Stimulated activated naive CD8-positive, alpha-beta T cell treated with anti-CD3 and anti-CD28 coated beads, Interleukin-15, amount 100 ng/mL, for 72 hours (primary cell): ENCODE data around the gene CECR2.
"Not testable (repeated sequence)": the region's sequence is repeated elsewhere in the genome, so short reads cannot be mapped to it uniquely, and the experiment has no call there.

Experiments
- ATAC-seq: fragments of 150-1000 bp; cut with Tn5 transposase; 2 replicates; pipeline ENCODE4 v1.10.0; 2021; ENCODE audit warnings: mild to moderate bottlenecking, moderate library complexity
- DNase-seq, 2 donors: peaks; one replicate each; pipeline ENCODE4 v3.0.0; 2021 to 2022
- H3K27ac Mint-ChIP-seq, 2 donors: one replicate each; pipeline ENCODE4 v1.8.0; 2022; ENCODE audit warnings: mild to moderate bottlenecking in 2 of 2, mixed read lengths in 2 of 2, moderate library complexity in 2 of 2
- H3K27me3 Mint-ChIP-seq: one replicate; pipeline ENCODE4 v1.8.0; 2022; ENCODE audit warnings: mixed read lengths
- H3K4me1 Mint-ChIP-seq: one replicate; pipeline ENCODE4 v1.8.0; 2022; ENCODE audit warnings: mild to moderate bottlenecking, mixed read lengths
- H3K4me3 Mint-ChIP-seq, 2 donors: one replicate each; pipeline ENCODE4 v1.8.0; 2022; ENCODE audit warnings: mild to moderate bottlenecking in 2 of 2, mixed read lengths in 2 of 2, moderate library complexity in 1 of 2
- H3K9me3 Mint-ChIP-seq, 2 donors: one replicate each; pipeline ENCODE4 v1.8.0; 2022; ENCODE audit warnings: mixed read lengths in 2 of 2

The CECR2 gene

DNA sequence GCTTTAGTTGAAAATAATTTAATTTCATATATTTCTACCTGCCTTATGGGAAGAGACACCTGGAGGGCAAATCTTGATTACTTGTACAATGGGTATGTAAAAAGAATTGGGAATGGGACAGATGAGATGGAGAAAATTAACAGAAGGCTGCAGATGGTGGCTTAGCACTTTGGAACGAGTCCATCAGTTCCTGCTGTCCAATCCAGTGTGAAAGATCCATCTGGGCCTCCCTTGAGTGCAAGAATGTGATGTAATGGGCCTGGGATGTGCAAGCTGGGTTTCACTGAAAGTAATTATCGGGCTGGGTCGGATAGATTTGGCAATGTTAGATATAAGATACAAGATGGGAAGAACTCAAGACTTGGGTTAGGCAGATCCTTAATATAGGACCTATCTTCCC lies 42.0 kb downstream of the CECR2 start:
- Mint-ChIP-seq H3K9me3 (no peaks in the 10 kb centered on the region), H3K27me3 (no peaks in the 10 kb centered on the region), H3K4me1 (no peaks in the 10 kb centered on the region), H3K4me3 (no peak overlapping the region), H3K27ac (no peak overlapping the region)
- DNase-seq (no peak), ATAC-seq (no peak)

DNA sequence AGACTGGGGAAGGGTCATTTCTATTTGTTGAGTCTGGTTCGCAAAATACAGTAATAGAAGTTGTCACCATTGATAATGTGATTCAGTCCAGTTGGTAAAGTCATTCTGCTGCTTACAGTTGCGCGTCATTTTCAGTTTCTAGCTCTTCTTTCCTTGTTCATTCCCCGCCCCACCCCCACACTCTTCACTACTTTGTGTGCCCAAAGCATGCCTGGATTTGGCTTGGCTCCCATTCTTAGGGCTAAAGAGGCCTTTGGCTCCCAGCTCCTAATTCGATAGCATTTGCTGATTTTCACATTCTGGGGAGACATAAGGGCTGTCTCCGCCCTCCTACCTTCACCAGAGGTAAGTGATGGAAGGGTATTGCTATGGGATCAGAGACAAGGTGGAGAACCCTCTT lies 43.0 kb downstream of the CECR2 start:
- no peak for DNase-seq
- ATAC-seq: no peak
- Mint-ChIP-seq H3K27ac (no peak overlapping the region), H3K9me3 (no peaks in the 10 kb centered on the region), H3K27me3 (no peaks in the 10 kb centered on the region), H3K4me3 (no peak overlapping the region), H3K4me1 (no peaks in the 10 kb centered on the region)

DNA sequence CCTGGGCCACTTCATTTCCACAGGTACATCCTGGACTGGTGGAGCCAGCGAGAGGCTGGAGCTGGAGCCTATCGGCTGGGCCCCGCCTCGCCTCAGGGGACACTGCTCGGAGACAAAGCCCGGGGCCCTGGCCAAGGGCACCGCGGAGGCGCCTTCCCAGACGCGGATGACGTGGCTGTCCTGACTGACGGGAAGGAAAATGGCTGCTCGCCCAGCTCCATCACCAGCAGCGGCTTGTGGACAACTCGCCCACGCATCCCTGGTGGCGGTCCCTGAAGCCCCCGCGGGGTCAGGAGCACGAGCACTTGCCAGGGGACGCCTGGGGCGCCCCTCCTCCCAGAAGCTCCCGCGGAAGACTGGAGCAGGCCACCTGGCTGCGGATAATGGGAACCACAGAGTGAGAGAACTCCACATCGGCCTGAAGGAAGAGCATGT lies 49.6 kb downstream of the CECR2 start:
- Mint-ChIP-seq H3K27ac (no peak overlapping the region), H3K4me1 (no peaks in the 10 kb centered on the region), H3K27me3 (no peaks in the 10 kb centered on the region), H3K4me3 (no peak overlapping the region), H3K9me3 (no peaks in the 10 kb centered on the region)
- DNase-seq (no peak), ATAC-seq (no peak)

DNA sequence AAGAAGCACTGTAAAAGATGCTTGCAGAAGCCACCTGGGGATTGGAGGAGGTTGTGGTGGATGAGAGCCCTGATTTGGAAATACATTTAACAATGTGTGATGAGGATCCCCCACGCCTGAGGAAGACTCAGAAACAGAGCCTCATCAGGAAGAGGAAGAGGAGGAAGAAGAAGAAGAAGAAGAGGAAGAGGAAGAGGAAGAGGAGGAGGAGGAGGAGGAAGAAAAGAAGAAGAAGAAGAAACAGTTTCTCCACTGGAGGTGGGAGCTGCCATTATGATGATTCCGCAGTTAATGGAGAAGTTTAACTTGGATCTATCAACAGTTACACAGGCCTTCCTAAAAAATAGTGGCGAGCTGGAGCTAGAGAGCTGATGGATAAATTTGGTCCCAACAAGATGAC lies 50.1 kb downstream of the CECR2 start:
- no peak for DNase-seq
- ATAC-seq: no peak
- Mint-ChIP-seq H3K4me3 (no peak overlapping the region), H3K27me3 (no peaks in the 10 kb centered on the region), H3K9me3 (no peaks in the 10 kb centered on the region), H3K4me1 (no peaks in the 10 kb centered on the region), H3K27ac (no peak overlapping the region)

DNA sequence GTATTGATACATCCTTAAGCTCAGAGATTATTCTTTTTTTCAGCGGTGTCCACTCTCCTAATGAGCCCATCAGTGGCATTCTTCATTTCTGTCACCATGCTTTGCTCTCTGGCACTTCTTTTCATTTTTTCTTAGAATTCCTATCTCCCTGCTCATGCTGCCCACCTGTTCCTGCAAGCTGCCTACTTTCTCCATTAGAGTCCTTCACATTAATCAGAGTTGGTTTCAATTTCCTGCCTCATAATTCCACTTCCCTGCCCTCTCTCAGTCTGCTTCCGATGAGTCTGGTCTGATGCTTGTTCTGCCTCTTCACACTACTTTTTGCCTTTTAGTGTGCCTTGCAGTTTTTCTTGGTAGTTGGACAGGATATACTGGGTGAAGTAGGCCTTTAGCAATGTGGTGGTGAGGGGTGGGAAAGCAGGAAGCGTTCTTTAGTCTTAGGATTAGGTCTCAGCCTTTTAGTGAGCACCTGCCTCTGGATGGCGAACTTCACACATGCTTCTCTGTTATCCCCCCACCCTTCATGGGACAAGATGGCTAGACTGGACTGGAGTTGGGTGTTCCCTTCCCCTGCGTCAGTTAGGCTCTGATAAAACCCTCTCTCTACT lies 53.6 kb downstream of the CECR2 start:
- Mint-ChIP-seq H3K9me3 (no peaks in the 10 kb centered on the region), H3K27ac (no peak overlapping the region), H3K27me3 (peaks cover 2% of the 10 kb centered on the region), H3K4me3 (no peak overlapping the region), H3K4me1 (no peaks in the 10 kb centered on the region)
- ATAC-seq (no peak), DNase-seq (no peak)

DNA sequence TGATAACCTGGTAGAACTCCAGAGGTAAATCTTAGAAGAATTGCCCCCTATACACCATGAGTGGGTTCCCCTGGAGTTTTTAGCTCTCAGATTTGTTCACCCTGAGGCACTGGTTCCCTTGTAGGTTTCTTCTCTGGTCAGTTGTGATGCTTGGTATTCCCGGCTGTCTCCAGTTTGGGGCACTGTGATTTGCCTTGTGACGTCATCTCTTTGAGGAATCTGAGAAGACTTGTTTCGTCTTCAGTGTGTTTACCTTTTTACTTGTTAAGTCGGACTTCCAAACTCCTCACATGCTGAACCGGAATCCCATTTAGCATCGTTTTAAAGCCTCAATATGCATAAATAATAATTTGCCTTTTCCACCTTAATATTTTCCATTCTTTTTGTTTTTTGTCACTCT lies 54.4 kb downstream of the CECR2 start:
- no peak for ATAC-seq
- Mint-ChIP-seq H3K27ac (no peak overlapping the region), H3K27me3 (peaks cover 8% of the 10 kb centered on the region), H3K4me3 (no peak overlapping the region), H3K4me1 (no peaks in the 10 kb centered on the region), H3K9me3 (no peaks in the 10 kb centered on the region)
- no peak for DNase-seq

DNA sequence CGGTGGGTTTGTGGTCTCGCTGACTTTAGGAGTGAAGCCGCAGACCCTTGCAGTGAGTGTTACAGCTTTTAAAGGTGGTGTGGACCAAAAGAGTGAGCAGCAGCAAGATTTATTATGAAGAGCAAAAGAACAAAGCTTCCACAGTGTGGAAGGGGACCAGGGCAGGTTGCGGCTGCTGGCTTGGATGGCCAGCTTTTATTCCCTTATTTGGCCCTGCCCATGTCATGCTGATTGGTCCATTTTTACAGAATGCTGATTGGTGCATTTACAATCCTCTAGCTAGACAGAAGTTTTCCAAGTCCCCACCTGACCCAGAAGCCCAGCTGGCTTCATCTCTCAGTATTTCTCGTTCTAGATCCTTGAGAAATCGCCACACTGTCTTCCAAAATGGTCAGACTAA lies 58.3 kb downstream of the CECR2 start:
- H3K27ac Mint-ChIP-seq, H3K9me3 Mint-ChIP-seq, H3K4me1 Mint-ChIP-seq, H3K4me3 Mint-ChIP-seq, DNase-seq, ATAC-seq: not testable (repeated sequence)
- peaks cover 19% of the 10 kb centered on the region for H3K27me3 Mint-ChIP-seq

DNA sequence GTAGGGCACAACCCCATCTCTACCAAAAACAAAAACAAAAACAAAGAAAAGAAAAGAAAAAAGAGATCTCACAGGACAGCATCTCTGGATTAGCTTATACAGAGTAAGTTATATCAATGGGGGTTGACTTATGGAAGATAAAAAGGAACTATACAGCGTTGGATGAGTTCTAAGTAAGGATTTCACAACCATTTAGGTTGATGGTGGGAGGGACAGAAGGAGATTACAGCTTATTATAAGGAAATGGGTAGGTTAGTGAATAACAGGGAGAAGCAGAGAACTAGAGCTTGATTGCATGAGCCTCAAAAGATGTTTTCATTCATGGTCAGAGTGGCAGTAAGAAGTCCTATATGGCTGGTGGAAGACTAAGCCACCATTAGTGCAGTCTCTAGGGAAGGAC lies 60.3 kb downstream of the CECR2 start:
- H3K4me1 Mint-ChIP-seq: no peaks in the 10 kb centered on the region
- DNase-seq: no peak
- H3K27me3 Mint-ChIP-seq: peaks cover 22% of the 10 kb centered on the region
- no peak overlapping the region for H3K4me3 Mint-ChIP-seq
- no peaks in the 10 kb centered on the region for H3K9me3 Mint-ChIP-seq
- no peak overlapping the region for H3K27ac Mint-ChIP-seq
- ATAC-seq: no peak

DNA sequence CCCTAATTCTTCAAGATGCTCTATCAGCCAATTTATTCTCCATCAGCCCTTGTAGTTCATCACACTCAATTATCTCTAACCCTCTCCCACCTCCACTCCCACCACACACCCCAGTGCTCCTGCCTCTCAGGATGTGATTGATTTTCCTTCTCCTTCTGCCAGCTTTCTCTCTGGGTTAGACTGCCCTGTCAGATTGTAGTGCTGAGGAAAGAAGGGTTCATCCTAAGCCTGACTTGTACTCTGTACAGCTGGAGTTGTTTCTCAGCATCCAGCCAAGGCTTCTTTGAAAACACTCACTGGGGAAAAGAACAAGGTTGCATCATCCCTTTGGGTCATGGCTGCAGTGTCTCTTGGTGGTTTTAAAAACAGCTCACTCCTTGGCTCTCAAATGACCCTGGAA lies 61.2 kb downstream of the CECR2 start:
- no peak overlapping the region for H3K4me3 Mint-ChIP-seq
- peak overlapping the region; percentile 5 to 36 for H3K27ac Mint-ChIP-seq
- DNase-seq (no peak), ATAC-seq (no peak)
- peaks cover 30% of the 10 kb centered on the region for H3K27me3 Mint-ChIP-seq
- H3K4me1 Mint-ChIP-seq: no peaks in the 10 kb centered on the region
- no peaks in the 10 kb centered on the region for H3K9me3 Mint-ChIP-seq

DNA sequence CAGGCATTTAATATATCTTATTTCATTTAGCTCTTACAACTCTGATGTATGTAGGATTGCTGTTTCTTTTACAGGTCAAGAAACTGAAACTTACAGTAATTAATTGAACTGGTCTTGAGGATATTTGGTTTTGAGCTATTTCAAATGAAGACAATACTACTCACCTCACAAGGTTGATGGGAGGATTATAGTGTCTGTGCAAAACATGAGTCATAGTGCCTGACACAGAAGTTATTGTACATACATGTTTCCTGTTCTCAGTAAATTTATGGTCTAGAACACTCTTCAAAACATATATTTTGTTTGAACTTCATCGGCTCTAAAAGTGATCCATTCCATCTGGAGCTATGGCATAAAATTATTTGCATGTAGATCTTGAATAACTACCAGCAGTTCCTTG lies 61.9 kb downstream of the CECR2 start:
- H3K9me3 Mint-ChIP-seq: no peaks in the 10 kb centered on the region
- no peak for ATAC-seq
- DNase-seq: no peak

DNA sequence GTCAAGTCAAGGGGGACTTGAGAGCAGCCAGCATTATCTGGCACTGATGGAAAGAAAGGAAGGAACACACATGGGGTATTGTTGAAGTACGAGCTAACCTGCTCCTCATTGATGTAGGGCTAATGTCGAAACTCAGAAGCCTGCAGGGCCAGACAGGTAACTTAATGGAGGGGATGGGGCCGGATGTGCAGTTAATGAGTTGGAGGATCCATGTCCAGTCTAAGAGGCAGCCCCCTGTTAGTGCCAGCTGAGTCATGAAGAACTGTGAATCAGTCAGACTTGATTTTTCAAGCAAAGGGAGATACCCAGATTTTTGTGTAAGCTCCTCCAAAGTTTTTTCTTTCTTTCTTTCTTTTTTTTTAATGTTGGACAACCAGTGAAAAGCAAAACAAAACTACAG lies 65.6 kb downstream of the CECR2 start:
- no peak for ATAC-seq
- Mint-ChIP-seq H3K9me3 (no peaks in the 10 kb centered on the region), H3K27me3 (peaks cover 28% of the 10 kb centered on the region), H3K4me1 (peaks cover 7% of the 10 kb centered on the region), H3K27ac (no peak overlapping the region), H3K4me3 (no peak overlapping the region)
- no peak for DNase-seq

More for the DNA sequence above, 61.9 kb downstream of the CECR2 start:
- Mint-ChIP-seq H3K4me3 (no peak overlapping the region), H3K27ac (no peak overlapping the region), H3K27me3 (peaks cover 31% of the 10 kb centered on the region), H3K4me1 (no peaks in the 10 kb centered on the region)

DNA sequence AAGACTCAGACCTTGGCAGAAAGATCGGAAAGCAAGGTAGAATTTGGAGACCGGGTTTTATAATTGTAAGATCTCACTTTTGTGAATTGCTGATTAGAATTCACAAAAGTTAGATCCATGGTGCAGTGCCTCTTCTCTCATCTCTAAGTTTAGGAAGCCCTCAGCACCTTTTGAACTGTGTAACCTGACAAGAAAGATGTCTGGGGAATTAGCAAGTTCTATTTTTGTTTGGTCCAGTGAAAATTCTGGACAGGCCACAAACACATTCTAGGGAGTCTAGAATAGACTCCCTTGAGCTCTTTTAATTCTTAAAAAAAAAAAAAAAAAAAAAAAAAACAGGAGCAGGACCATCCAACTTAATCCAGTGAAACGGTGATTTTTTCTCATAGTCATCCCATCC lies 66.1 kb downstream of the CECR2 start:
- peaks cover 7% of the 10 kb centered on the region for H3K4me1 Mint-ChIP-seq
- DNase-seq (no peak), ATAC-seq (no peak)
- H3K27ac Mint-ChIP-seq: no peak overlapping the region
- H3K4me3 Mint-ChIP-seq: no peak overlapping the region
- H3K27me3 Mint-ChIP-seq: peaks cover 28% of the 10 kb centered on the region
- no peaks in the 10 kb centered on the region for H3K9me3 Mint-ChIP-seq

DNA sequence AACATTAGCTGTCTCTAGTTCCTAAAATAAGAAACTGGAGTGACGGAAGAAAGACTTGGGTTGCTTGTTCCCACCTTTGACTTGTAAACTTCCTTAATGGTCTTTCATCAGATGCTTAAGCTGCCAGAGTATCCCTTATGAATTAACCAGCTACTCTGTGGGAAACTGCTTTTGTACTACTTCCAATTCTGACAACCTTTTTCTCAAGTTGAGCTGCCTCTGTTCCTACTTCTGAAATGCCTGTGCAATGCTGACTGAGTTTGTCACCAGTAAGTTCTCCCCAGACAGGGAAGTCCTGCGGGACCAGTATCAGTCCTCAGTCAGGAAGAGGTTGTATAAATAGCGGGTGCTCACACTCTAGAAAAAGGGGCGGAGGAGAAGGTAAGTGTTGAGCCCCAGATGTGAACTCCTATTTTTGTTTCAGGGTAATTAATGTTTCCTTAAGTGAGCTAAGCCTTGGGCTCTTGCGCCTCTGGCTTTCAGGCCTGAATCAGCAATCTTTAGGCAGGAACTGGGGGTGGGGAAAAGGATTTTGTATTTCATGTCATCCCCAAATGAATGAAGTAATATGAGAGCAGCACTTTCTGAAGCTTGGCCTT lies 67.2 kb downstream of the CECR2 start:
- H3K9me3 Mint-ChIP-seq: no peaks in the 10 kb centered on the region
- DNase-seq (no peak), ATAC-seq (no peak)
- H3K27me3 Mint-ChIP-seq: peaks cover 28% of the 10 kb centered on the region
- peak overlapping the region in 1 of 2 donors; percentile 49 for H3K27ac Mint-ChIP-seq
- no peak overlapping the region for H3K4me3 Mint-ChIP-seq
- peaks cover 7% of the 10 kb centered on the region for H3K4me1 Mint-ChIP-seq

DNA sequence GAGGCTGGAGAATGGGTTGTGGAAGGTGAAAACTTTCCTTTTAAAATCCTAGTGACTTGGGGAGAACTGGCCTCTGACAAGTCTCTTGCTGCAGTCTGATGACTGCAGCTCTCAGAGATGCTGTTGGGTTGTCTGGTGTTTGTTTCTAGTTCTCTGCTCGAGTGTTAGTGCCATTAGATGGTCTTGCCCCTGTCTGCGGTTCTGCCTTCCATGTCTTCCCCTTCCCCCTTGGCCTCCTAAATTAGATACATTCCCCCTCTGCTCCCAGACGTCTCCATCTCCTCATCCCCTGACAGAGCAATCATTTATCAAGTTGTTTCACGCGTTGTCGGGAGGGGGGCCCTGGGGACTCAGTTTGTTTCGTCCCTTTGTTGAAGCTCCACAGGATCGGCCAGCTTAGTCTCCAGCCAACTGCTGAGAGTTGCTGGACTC lies 67.7 kb downstream of the CECR2 start:
- no peak for DNase-seq
- peaks cover 28% of the 10 kb centered on the region for H3K27me3 Mint-ChIP-seq
- peak overlapping the region in 1 of 2 donors; percentile 7 for H3K27ac Mint-ChIP-seq
- no peaks in the 10 kb centered on the region for H3K9me3 Mint-ChIP-seq
- H3K4me1 Mint-ChIP-seq: peaks cover 7% of the 10 kb centered on the region
- H3K4me3 Mint-ChIP-seq: no peak overlapping the region
- no peak for ATAC-seq

DNA sequence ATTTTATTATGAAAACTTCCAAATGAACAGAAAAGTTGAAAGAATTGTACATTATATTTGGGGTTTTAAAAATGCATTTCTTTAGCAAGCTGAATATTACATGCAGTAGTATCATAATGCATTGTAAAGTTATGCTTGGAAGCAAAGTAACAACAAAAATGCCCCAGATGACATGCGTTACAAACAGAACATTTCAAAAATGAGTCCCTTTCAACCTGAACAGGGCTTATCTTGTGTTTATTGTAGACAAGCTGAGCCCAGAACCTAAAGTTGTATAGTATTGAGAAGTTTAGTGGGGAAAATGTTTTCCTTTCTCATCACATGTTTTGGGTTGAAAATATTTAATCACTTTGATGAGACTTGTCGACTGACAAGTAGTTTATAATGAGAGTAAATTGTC lies 68.8 kb downstream of the CECR2 start:
- H3K9me3 Mint-ChIP-seq: no peaks in the 10 kb centered on the region
- peaks cover 28% of the 10 kb centered on the region for H3K27me3 Mint-ChIP-seq
- peaks cover 7% of the 10 kb centered on the region for H3K4me1 Mint-ChIP-seq
- DNase-seq (no peak), ATAC-seq (no peak)
- no peak overlapping the region for H3K4me3 Mint-ChIP-seq
- H3K27ac Mint-ChIP-seq: no peak overlapping the region

DNA sequence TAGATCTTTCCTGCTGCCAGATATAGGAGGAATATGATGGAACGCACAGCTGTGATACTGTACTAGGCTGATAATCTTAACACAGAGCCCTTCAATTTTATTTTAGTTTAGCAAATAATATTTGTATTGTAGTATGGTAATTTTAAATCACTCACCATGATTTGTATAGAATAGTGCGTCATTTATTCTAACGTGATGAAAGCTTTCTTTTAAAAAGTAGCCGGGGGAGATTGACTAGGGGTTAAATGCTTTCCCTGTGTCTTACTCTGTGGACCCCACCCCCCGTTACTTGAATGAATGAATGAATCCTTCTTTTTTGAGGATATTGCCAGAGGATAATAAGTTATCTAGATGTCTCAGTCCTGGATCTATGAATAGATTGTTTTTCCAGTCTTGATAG lies 72.1 kb downstream of the CECR2 start:
- Mint-ChIP-seq H3K9me3 (no peaks in the 10 kb centered on the region), H3K4me3 (no peak overlapping the region), H3K27ac (no peak overlapping the region), H3K4me1 (peaks cover 7% of the 10 kb centered on the region), H3K27me3 (peaks cover 15% of the 10 kb centered on the region)
- DNase-seq (no peak), ATAC-seq (no peak)
